Osteoblast (primary cell): ENCODE results near the gene PELO. TPM values are rescaled to one million over a fixed set of nuclear protein-coding genes. Genes with fewer than 3 reads are reported as not detected.

Source experiments
- DNase-seq: peaks from one replicate; pipeline ENCODE4 v3.0.0; 2011; ENCODE audit warnings: low spot score, mixed read lengths; ENCODE audit not compliant: insufficient read length; ENCODE audit errors: missing footprints
- H2AFZ ChIP-seq: 2 replicates; pipeline ENCODE4 v1.6.0; 2011; ENCODE audit warnings: mild to moderate bottlenecking, low read length
- H3K27ac ChIP-seq: 2 replicates; pipeline ENCODE4 v1.5.1; 2011; ENCODE audit warnings: mild to moderate bottlenecking, low read depth, low read length, moderate library complexity
- H3K27me3 ChIP-seq: 2 replicates; pipeline ENCODE4 v1.6.0; 2012; ENCODE audit warnings: mild to moderate bottlenecking, control low read depth, inconsistent platforms, low read length, moderate library complexity; ENCODE audit not compliant: insufficient read depth
- H3K36me3 ChIP-seq: 2 replicates; pipeline ENCODE4 v1.5.1; 2011; ENCODE audit warnings: mild to moderate bottlenecking, low read length, control low read depth, moderate library complexity; ENCODE audit not compliant: insufficient read depth
- H3K4me1 ChIP-seq: 2 replicates; pipeline ENCODE4 v1.5.1; 2011; ENCODE audit warnings: mild to moderate bottlenecking, low read length, control low read depth, moderate library complexity; ENCODE audit not compliant: insufficient read depth
- H3K4me2 ChIP-seq: 2 replicates; pipeline ENCODE4 v1.6.0; 2011; ENCODE audit warnings: mild to moderate bottlenecking, low read length; ENCODE audit not compliant: insufficient read depth
- H3K4me3 ChIP-seq: fragments of 200-600 bp; sonication (generic); 3 replicates; pipeline ENCODE4 v1.5.1; 2012; ENCODE audit warnings: mild to moderate bottlenecking, low read length, inconsistent platforms; ENCODE audit not compliant: insufficient read depth
- H3K79me2 ChIP-seq: 2 replicates; pipeline ENCODE4 v1.6.0; 2012; ENCODE audit warnings: mild to moderate bottlenecking, low read length, control low read depth, inconsistent platforms; ENCODE audit not compliant: insufficient read depth
- H3K9me3 ChIP-seq: 2 replicates; pipeline ENCODE4 v1.5.1; 2011; ENCODE audit warnings: low read depth, low read length, control low read depth
- H4K20me1 ChIP-seq: 2 replicates; pipeline ENCODE4 v1.6.0; 2012; ENCODE audit warnings: mild to moderate bottlenecking, low read length, control low read depth; ENCODE audit not compliant: insufficient read depth
- CTCF ChIP-seq: IDR thresholded peaks from 2 replicates; pipeline ENCODE4 v1.5.1; 2011; ENCODE audit warnings: mild to moderate bottlenecking, low read depth, low read length, moderate library complexity; ENCODE audit errors: extremely low read depth
- total RNA-seq: library from RNA; depleted of rRNA; stranded (reverse); fragments of >200 nt; gene quantifications from 2 replicates; pipeline ENCODE4 v1.2.3, GENCODE V29; 2012

PELO gene
- total RNA-seq, 1 donor = 21.4 TPM

GRCh38 chr5:52809884-52810283, 22.2 kb downstream of the PELO start:
- DNase-seq = no peak
- H3K79me2 ChIP-seq = peaks cover 7% of the 10 kb centered on the region
- H2AFZ ChIP-seq = peak overlapping the region; percentile 71
- peak overlapping the region; percentile 57 for H3K4me2 ChIP-seq
- H3K9me3 ChIP-seq = no peaks in the 10 kb centered on the region
- H3K36me3 ChIP-seq = no peaks in the 10 kb centered on the region
- H3K4me1 ChIP-seq = peaks cover 52% of the 10 kb centered on the region
- peak overlapping the region; percentile 73 for H3K27ac ChIP-seq
- H3K27me3 ChIP-seq = no peaks in the 10 kb centered on the region
- no peak for TF ChIP-seq CTCF
- H4K20me1 ChIP-seq = peaks cover 5% of the 10 kb centered on the region
- H3K4me3 ChIP-seq = peak overlapping the region; percentile 23

- H3K9me3 ChIP-seq = no peaks in the 10 kb centered on the region
- H3K27me3 ChIP-seq = no peaks in the 10 kb centered on the region
- no peak overlapping the region for H3K4me3 ChIP-seq
- no peaks in the 10 kb centered on the region for H4K20me1 ChIP-seq
- H3K27ac ChIP-seq = peak overlapping the region; percentile 73
- peak overlapping the region; percentile 57 for H3K4me2 ChIP-seq
- no peak for DNase-seq
- peaks cover 52% of the 10 kb centered on the region for H3K4me1 ChIP-seq
- H3K36me3 ChIP-seq = no peaks in the 10 kb centered on the region
- peaks cover 2% of the 10 kb centered on the region for H3K79me2 ChIP-seq
- TF ChIP-seq CTCF = no peak
- H2AFZ ChIP-seq = no peak overlapping the region
Measured at GRCh38 chr5:52810426-52810825, 22.7 kb downstream of the PELO start.

- no peak for TF ChIP-seq CTCF
- H3K27me3 ChIP-seq = no peaks in the 10 kb centered on the region
- no peaks in the 10 kb centered on the region for H3K36me3 ChIP-seq
- H3K27ac ChIP-seq = peak overlapping the region; percentile 73
- DNase-seq = no peak
- H2AFZ ChIP-seq = no peak overlapping the region
- peak overlapping the region; percentile 18 for H3K4me2 ChIP-seq
- no peak overlapping the region for H3K4me3 ChIP-seq
- H3K4me1 ChIP-seq = peaks cover 52% of the 10 kb centered on the region
- no peaks in the 10 kb centered on the region for H4K20me1 ChIP-seq
- no peaks in the 10 kb centered on the region for H3K9me3 ChIP-seq
- H3K79me2 ChIP-seq = no peaks in the 10 kb centered on the region
Measured at GRCh38 chr5:52811067-52811749, 23.5 kb downstream of the PELO start.

- no peaks in the 10 kb centered on the region for H3K36me3 ChIP-seq
- H4K20me1 ChIP-seq = no peaks in the 10 kb centered on the region
- H3K79me2 ChIP-seq = no peaks in the 10 kb centered on the region
- no peak for TF ChIP-seq CTCF
- H3K4me1 ChIP-seq = peaks cover 31% of the 10 kb centered on the region
- no peaks in the 10 kb centered on the region for H3K9me3 ChIP-seq
- no peak for DNase-seq
- no peak overlapping the region for H3K4me2 ChIP-seq
- H2AFZ ChIP-seq = no peak overlapping the region
- H3K27me3 ChIP-seq = no peaks in the 10 kb centered on the region
- no peak overlapping the region for H3K27ac ChIP-seq
- H3K4me3 ChIP-seq = no peak overlapping the region
Measured at GRCh38 chr5:52814352-52815148, 26.8 kb downstream of the PELO start.
